Measurements from ENCODE around the gene SRP72. TPM values are rescaled to one million over a fixed set of nuclear protein-coding genes. Genes with fewer than 3 reads are reported as not detected.

SRP72 gene
- polyA plus RNA-seq, 3 donors, result 54.4 to 140 (median 103) TPM

GRCh38 chr4:56496241-56496640 lies 28.8 kb downstream of the SRP72 start:
- Histone ChIP-seq H3K36me3 (replicated peaks in 1 of 2; ENCODE audit: control insufficient read depth in 1 of 2, insufficient read depth in 2 of 2, low read length in 2 of 2) (peaks cover 63 to 87% of the 10 kb centered on the region in 2 donors), H3K4me3 (replicated peaks in 1 of 3; ENCODE audit: low read depth in 2 of 3, low read length in 3 of 3) (no peak overlapping the region), H3K9me3 (replicated peaks in 1 of 2; ENCODE audit: control insufficient read depth in 1 of 2, insufficient read depth in 1 of 2, low read length in 2 of 2) (no peaks in the 10 kb centered on the region), H3K9ac (ENCODE audit: insufficient read depth, low read length, poor library complexity, severe bottlenecking) (no peak overlapping the region), H3K4me1 (ENCODE audit: control insufficient read depth in 1 of 2, insufficient read depth in 2 of 2, low read length in 2 of 2) (no peaks in the 10 kb centered on the region), H2AFZ (ENCODE audit: insufficient read depth, low read depth, low read length, poor library complexity, severe bottlenecking) (no peak overlapping the region), H3K27ac (ENCODE audit: low read depth in 1 of 2, low read length in 2 of 2) (no peak overlapping the region), H3K4me2 (replicated peaks; ENCODE audit: extremely low read depth, low read length, poor library complexity, severe bottlenecking) (no peak overlapping the region), H3K79me2 (ENCODE audit: insufficient read depth, low read length) (no peaks in the 10 kb centered on the region), H4K20me1 (ENCODE audit: insufficient read depth, low read length) (no peaks in the 10 kb centered on the region), H3K27me3 (ENCODE audit: control insufficient read depth in 2 of 2, insufficient read depth in 2 of 2, low read length in 2 of 2) (no peaks in the 10 kb centered on the region)
- no peak for DNase-seq
- WGBS (ENCODE audit: insufficient coverage), result no CpG with 5 or more reads among the region's 1 CpG
- Mint-ChIP-seq H3K4me3 (no peak overlapping the region), H3K9me3 (no peaks in the 10 kb centered on the region), H3K27me3 (ENCODE audit: low read depth in 3 of 3) (no peaks in the 10 kb centered on the region), H3K4me1 (no peaks in the 10 kb centered on the region), H3K27ac (no peak overlapping the region), H3K36me3 (peaks cover 72 to 90% of the 10 kb centered on the region in 2 donors)
- TF ChIP-seq, protein P1, sequence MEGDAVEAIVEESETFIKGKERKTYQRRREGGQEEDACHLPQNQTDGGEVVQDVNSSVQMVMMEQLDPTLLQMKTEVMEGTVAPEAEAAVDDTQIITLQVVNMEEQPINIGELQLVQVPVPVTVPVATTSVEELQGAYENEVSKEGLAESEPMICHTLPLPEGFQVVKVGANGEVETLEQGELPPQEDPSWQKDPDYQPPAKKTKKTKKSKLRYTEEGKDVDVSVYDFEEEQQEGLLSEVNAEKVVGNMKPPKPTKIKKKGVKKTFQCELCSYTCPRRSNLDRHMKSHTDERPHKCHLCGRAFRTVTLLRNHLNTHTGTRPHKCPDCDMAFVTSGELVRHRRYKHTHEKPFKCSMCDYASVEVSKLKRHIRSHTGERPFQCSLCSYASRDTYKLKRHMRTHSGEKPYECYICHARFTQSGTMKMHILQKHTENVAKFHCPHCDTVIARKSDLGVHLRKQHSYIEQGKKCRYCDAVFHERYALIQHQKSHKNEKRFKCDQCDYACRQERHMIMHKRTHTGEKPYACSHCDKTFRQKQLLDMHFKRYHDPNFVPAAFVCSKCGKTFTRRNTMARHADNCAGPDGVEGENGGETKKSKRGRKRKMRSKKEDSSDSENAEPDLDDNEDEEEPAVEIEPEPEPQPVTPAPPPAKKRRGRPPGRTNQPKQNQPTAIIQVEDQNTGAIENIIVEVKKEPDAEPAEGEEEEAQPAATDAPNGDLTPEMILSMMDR (IDR thresholded peaks at IDR 0.05), result no peak
- intact Hi-C loops (cut with micrococcal nuclease), result no loop called here

DNA sequence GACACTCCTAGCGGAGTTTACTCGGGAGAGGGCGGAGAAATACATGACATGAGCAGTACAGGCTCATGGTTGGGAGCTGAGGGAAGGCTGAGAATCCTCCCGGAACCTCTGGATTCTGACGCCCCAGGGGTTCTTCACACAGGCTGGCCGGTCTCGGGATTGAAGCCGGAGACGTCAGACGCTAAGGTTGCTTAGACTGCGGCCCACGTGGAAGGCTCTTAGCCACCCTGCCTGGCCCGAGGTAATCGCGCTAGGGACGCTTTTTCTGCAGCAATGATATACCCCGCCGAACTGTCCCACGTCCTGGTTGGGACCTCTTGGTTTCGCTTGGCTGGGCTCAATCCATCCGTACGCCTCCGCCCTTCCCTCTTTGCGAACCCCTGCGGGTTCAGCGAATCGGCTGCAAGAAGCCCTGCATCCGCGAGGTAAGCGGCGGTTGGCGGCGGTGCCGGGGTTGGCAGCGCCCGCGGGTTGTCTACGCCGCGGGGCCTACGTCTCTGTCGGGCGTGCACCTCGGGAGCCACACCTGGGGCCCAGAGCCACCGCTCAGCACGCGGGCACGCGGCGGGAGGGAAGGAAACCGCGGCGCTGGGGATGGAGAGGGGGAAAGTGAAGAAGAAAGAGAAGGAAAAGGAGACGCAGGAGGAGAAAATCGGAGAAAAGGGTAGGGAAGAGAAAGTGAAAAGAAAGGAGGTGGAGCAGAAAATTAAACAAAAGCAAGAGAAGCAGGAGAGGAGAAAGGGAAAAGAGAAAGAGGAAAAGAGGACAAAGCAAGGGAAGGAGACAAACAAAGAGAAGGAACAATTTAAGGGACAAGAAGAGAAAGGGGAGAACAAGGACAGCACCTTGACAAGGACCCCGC lies 38.1 kb downstream of the SRP72 start, which contains the start of gene ARL9:
Gene ARL9 (plus strand): TSS at position 523 of the 862 bp plus-strand sequence. CDS start 72 bp downstream, at position 595.
- WGBS (ENCODE audit: insufficient coverage), result 7% methylated on average over 56 of the region's 56 CpGs
- Mint-ChIP-seq H3K4me3 (peak within 1 kb of the TSS; percentile 94 to 100), H3K36me3 (peaks cover 19 to 25% of the 10 kb centered on the region in 2 donors), H3K9me3 (peaks cover 0 to 6% (median 0%) of the 10 kb centered on the region in 7 donors), H3K4me1 (peaks cover 19% of the 10 kb centered on the region), H3K27ac (peak within 1 kb of the TSS in 6 of 7 donors; percentile 3 to 86 (median 49)), H3K27me3 (ENCODE audit: low read depth in 3 of 3) (peaks cover 19 to 22% (median 20%) of the 10 kb centered on the region in 3 donors)
- TF ChIP-seq, protein P1 (IDR thresholded peaks at IDR 0.05), result no peak
- peak; percentile 35 to 43 (median 38) for DNase-seq
- Histone ChIP-seq H3K27me3 (ENCODE audit: control insufficient read depth in 2 of 2, insufficient read depth in 2 of 2, low read length in 2 of 2) (peaks cover 0 to 14% of the 10 kb centered on the region in 2 donors), H2AFZ (ENCODE audit: insufficient read depth, low read depth, low read length, poor library complexity, severe bottlenecking) (peak within 1 kb of the TSS; percentile 78), H3K9me3 (replicated peaks in 1 of 2; ENCODE audit: control insufficient read depth in 1 of 2, insufficient read depth in 1 of 2, low read length in 2 of 2) (no peaks in the 10 kb centered on the region), H3K4me1 (ENCODE audit: control insufficient read depth in 1 of 2, insufficient read depth in 2 of 2, low read length in 2 of 2) (peaks cover 13 to 14% of the 10 kb centered on the region in 2 donors), H3K79me2 (ENCODE audit: insufficient read depth, low read length) (no peaks in the 10 kb centered on the region), H3K4me2 (replicated peaks; ENCODE audit: extremely low read depth, low read length, poor library complexity, severe bottlenecking) (peak within 1 kb of the TSS; percentile 96), H3K4me3 (replicated peaks in 1 of 3; ENCODE audit: low read depth in 2 of 3, low read length in 3 of 3) (peak within 1 kb of the TSS; percentile 55 to 76 (median 59)), H3K27ac (ENCODE audit: low read depth in 1 of 2, low read length in 2 of 2) (peak within 1 kb of the TSS in 1 of 2 donors; percentile 47), H3K36me3 (replicated peaks in 1 of 2; ENCODE audit: control insufficient read depth in 1 of 2, insufficient read depth in 2 of 2, low read length in 2 of 2) (peaks cover 21 to 33% of the 10 kb centered on the region in 2 donors), H3K9ac (ENCODE audit: insufficient read depth, low read length, poor library complexity, severe bottlenecking) (peak within 1 kb of the TSS; percentile 65), H4K20me1 (ENCODE audit: insufficient read depth, low read length) (no peaks in the 10 kb centered on the region)
- intact Hi-C loops (cut with micrococcal nuclease), result no loop called here
